ENCODE measurements around the gene EPB41L4A.
A peak's percentile ranks its signal among the peaks of the same experiment; 100 is the strongest.

The EPB41L4A gene

GRCh38 chr5:112146323-112147226, 272.5 kb downstream of the EPB41L4A start:
- no peak overlapping the region for H3K4me3 ChIP-seq (ENCODE audit: low read length)
- peak; percentile 87 for DNase-seq (ENCODE audit: low read depth)
- TF ChIP-seq CTCF (IDR thresholded peaks at IDR 0.05; ENCODE audit: insufficient read depth, low read depth, low read length, missing control alignments), result peak; percentile 73

GRCh38 chr5:112143690-112144089, 275.4 kb downstream of the EPB41L4A start:
- H3K4me3 ChIP-seq (ENCODE audit: low read length), result no peak overlapping the region
- no peak for TF ChIP-seq CTCF (IDR thresholded peaks at IDR 0.05; ENCODE audit: insufficient read depth, low read depth, low read length, missing control alignments)
- no peak for DNase-seq (ENCODE audit: low read depth)

- no peak for TF ChIP-seq CTCF (IDR thresholded peaks at IDR 0.05; ENCODE audit: insufficient read depth, low read depth, low read length, missing control alignments)
- no peak overlapping the region for H3K4me3 ChIP-seq (ENCODE audit: low read length)
- peak; percentile 96 for DNase-seq (ENCODE audit: low read depth)
Measured at GRCh38 chr5:112142769-112143270, 276.3 kb downstream of the EPB41L4A start.

- TF ChIP-seq CTCF (IDR thresholded peaks at IDR 0.05; ENCODE audit: insufficient read depth, low read depth, low read length, missing control alignments), result no peak
Measured at GRCh38 chr5:112141582-112141981, 277.5 kb downstream of the EPB41L4A start.

GRCh38 chr5:112138526-112138925, 280.6 kb downstream of the EPB41L4A start:
- DNase-seq (ENCODE audit: low read depth), result no peak
- no peak overlapping the region for H3K4me3 ChIP-seq (ENCODE audit: low read length)
- TF ChIP-seq CTCF (IDR thresholded peaks at IDR 0.05; ENCODE audit: insufficient read depth, low read depth, low read length, missing control alignments), result no peak

More at GRCh38 chr5:112141582-112141981, 277.5 kb downstream of the EPB41L4A start:
- H3K4me3 ChIP-seq (ENCODE audit: low read length), result no peak overlapping the region
- DNase-seq (ENCODE audit: low read depth), result no peak

- DNase-seq (ENCODE audit: low read depth), result no peak
- TF ChIP-seq CTCF (IDR thresholded peaks at IDR 0.05; ENCODE audit: insufficient read depth, low read depth, low read length, missing control alignments), result no peak
Measured at GRCh38 chr5:112136773-112137172, 282.3 kb downstream of the EPB41L4A start.

More at GRCh38 chr5:112136773-112137172, 282.3 kb downstream of the EPB41L4A start:
- no peak overlapping the region for H3K4me3 ChIP-seq (ENCODE audit: low read length)

All from epithelial cell of esophagus (primary cell).